NCI-H2196 treated with DMSO at 0.1 percent for 48 hours (cell line): ENCODE measurements around the gene SPEF1.
"Not testable (repeated sequence)": the region's sequence is repeated elsewhere in the genome, so short reads cannot be mapped to it uniquely, and the experiment has no call there.

Source experiments
- DNase-seq: peaks from one replicate; lab custom pipeline; 2025; ENCODE audit not compliant: unreplicated experiment; lab: John Stamatoyannopoulos, UW

The SPEF1 gene

GRCh38 chr20:3789201-3789600 lies 8.0 kb upstream of the SPEF1 start:
- not testable (repeated sequence) for DNase-seq

GRCh38 chr20:3788685-3789155 lies 7.5 kb upstream of the SPEF1 start:
- no peak for DNase-seq

- no peak for DNase-seq
Measured at GRCh38 chr20:3787324-3788014, 6.2 kb upstream of the SPEF1 start.

- DNase-seq = peak; percentile 76
Measured at GRCh38 chr20:3786665-3787323, 5.5 kb upstream of the SPEF1 start, which contains the start of gene CENPB. CENPB (minus strand) TSS chr20:3786740; CDS start chr20:3786483, 257 bp downstream.

- no peak for DNase-seq
Measured at GRCh38 chr20:3786126-3786484, 4.9 kb upstream of the SPEF1 start.

- no peak for DNase-seq
Measured at GRCh38 chr20:3785240-3786125, 4.2 kb upstream of the SPEF1 start.

GRCh38 chr20:3784863-3785239 lies 3.6 kb upstream of the SPEF1 start:
- DNase-seq = no peak

- no peak for DNase-seq
Measured at GRCh38 chr20:3784216-3784853, 3.1 kb upstream of the SPEF1 start.

GRCh38 chr20:3783511-3784195 lies 2.4 kb upstream of the SPEF1 start:
- no peak for DNase-seq

- DNase-seq = no peak
Measured at GRCh38 chr20:3783068-3783489, 1.8 kb upstream of the SPEF1 start.

- DNase-seq = no peak
Measured at GRCh38 chr20:3782597-3782996, 1.3 kb upstream of the SPEF1 start.

GRCh38 chr20:3778976-3779375 lies 2.3 kb downstream of the SPEF1 start:
- no peak for DNase-seq

GRCh38 chr20:3777716-3778629 lies 3.3 kb downstream of the SPEF1 start:
- no peak for DNase-seq

GRCh38 chr20:3777381-3777715 lies 3.9 kb downstream of the SPEF1 start:
- no peak for DNase-seq

- no peak for DNase-seq
Measured at GRCh38 chr20:3775457-3776108, 5.7 kb downstream of the SPEF1 start.

- no peak for DNase-seq
Measured at GRCh38 chr20:3771552-3772058, 9.6 kb downstream of the SPEF1 start.

- DNase-seq = peak; percentile 40
Measured at GRCh38 chr20:3768342-3769130, 12.7 kb downstream of the SPEF1 start.
